Measurements from ENCODE around the gene IFNG-AS1. TPM values are rescaled to one million over a fixed set of nuclear protein-coding genes. Genes with fewer than 3 reads are reported as not detected.
A peak's percentile ranks its signal among the peaks of the same experiment; 100 is the strongest.

Gene IFNG-AS1
- total and polyA plus RNA-seq, 4 donors = 0.42 to 0.54 TPM; not detected in 2

DNA sequence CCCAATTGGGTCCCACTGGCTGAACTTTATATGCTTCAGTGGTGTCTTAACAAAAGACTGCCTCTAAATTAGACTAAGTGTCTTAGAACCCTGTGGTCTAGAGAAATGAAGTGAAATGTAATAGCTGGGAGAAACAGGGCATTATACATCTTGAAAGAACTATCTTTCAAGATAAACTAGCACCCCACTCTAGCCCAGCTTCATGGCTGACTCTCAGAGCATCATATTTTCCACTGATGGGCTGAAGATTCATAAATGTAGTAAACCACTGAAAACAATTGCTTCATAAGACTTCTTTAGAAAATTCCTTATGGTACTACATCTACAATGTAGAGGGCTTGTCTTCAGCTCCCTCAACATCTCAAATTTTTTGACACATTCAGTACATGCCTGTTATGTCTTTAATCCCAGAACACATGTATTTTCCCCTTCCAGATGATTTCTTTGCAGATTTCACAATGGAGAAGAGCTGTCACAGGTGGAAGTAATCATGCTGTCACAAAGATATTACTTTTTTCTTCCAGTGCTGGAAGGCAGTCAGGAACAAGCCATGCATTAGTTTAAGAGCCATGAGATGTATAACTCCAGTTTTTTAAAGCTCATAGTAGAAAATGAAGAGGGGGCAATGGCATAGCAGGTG lies 48.5 kb downstream of the IFNG-AS1 start:
- Histone ChIP-seq H3K36me3 (ENCODE audit: control insufficient read depth in 1 of 2, insufficient read depth in 2 of 2, low read length in 1 of 2) (no peaks in the 10 kb centered on the region), H3K27ac (ENCODE audit: low read depth in 1 of 2, low read length in 2 of 2) (no peak overlapping the region), H3K4me3 (ENCODE audit: low read length in 2 of 2) (no peak overlapping the region), H3K4me1 (ENCODE audit: control insufficient read depth in 1 of 2, insufficient read depth in 2 of 2, low read length in 2 of 2) (no peaks in the 10 kb centered on the region), H3K9me3 (ENCODE audit: control insufficient read depth, low read length) (no peaks in the 10 kb centered on the region), H3K27me3 (ENCODE audit: control insufficient read depth in 1 of 2, insufficient read depth in 2 of 2, low read length in 1 of 2) (no peaks in the 10 kb centered on the region)
- ATAC-seq (ENCODE audit: low FRiP score) (no peak), DNase-seq (no peak)
- intact Hi-C loops (cut with DNase I) = no loop called here

DNA sequence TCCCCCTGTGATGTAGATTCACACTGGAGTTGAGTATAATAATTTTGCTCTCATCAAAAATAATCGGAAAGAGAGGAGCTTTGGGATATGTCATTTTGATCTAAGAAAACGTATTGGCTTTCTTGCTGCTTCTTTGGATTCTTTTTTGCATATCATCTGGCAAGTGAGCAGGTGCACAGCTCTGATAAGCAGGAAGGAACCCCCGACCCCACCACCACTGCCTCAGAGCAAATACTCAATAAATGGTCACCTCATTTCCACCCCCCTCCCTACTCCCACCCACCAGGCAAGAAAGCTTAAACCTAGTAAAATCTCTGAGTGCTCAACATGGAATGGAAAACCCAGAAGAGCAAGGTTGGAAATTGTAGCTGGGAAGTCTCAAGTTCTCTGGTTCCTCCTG lies 49.4 kb downstream of the IFNG-AS1 start:
- 69 to 72% methylated on average over 3 of the region's 3 CpGs for WGBS, 2 donors
- no peak for DNase-seq
- Histone ChIP-seq H3K27me3 (ENCODE audit: control insufficient read depth in 1 of 2, insufficient read depth in 2 of 2, low read length in 1 of 2) (no peaks in the 10 kb centered on the region), H3K4me1 (ENCODE audit: control insufficient read depth in 1 of 2, insufficient read depth in 2 of 2, low read length in 2 of 2) (no peaks in the 10 kb centered on the region), H3K27ac (ENCODE audit: low read depth in 1 of 2, low read length in 2 of 2) (no peak overlapping the region), H3K4me3 (ENCODE audit: low read length in 2 of 2) (no peak overlapping the region), H3K9me3 (ENCODE audit: control insufficient read depth, low read length) (no peaks in the 10 kb centered on the region), H3K36me3 (ENCODE audit: control insufficient read depth in 1 of 2, insufficient read depth in 2 of 2, low read length in 1 of 2) (no peaks in the 10 kb centered on the region)
- no peak for ATAC-seq (ENCODE audit: low FRiP score)
- intact Hi-C loops (cut with DNase I) = no loop called here

DNA sequence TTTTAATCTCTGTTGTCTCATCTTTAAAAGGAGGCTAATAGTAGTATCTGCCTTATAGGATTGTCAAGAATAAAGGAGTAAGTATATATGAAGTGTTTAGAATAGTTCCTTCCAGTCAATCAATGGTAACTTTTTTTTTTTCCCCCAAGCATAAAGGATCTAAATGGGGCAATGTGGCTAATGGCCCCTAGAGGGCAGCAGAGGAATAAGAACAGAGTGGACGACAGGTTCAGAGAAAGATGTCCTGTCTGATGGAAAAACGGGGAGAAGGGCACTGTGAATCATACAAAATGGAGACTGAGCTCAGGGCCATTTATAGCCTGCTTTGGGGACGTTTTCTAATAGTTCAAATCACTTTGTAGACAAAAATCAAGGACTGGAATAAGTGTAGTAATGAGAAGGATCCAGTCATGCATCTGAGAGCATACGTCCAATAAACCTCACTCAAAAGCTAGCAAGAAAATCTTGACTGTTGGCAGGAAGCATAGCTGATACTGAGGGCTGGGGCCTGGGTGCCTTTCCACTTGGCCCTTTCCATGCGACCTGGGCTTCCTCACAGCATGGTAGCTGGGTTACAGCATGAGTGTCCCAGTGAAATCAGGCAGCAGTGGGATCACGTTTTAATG lies 51.3 kb downstream of the IFNG-AS1 start:
- Histone ChIP-seq H3K4me3 (ENCODE audit: low read length in 2 of 2) (no peak overlapping the region), H3K27ac (ENCODE audit: low read depth in 1 of 2, low read length in 2 of 2) (no peak overlapping the region), H3K9me3 (ENCODE audit: control insufficient read depth, low read length) (no peaks in the 10 kb centered on the region), H3K36me3 (ENCODE audit: control insufficient read depth in 1 of 2, insufficient read depth in 2 of 2, low read length in 1 of 2) (no peaks in the 10 kb centered on the region), H3K27me3 (ENCODE audit: control insufficient read depth in 1 of 2, insufficient read depth in 2 of 2, low read length in 1 of 2) (no peaks in the 10 kb centered on the region), H3K4me1 (ENCODE audit: control insufficient read depth in 1 of 2, insufficient read depth in 2 of 2, low read length in 2 of 2) (no peaks in the 10 kb centered on the region)
- intact Hi-C loops (cut with DNase I) = loop anchor here in 1 of 2 donors (2.0 kb wide), 1 partner anchor 276 kb away; no protein-coding TSS in a partner anchor
- DNase-seq (peak; percentile 61 to 69), ATAC-seq (ENCODE audit: low FRiP score) (peak; percentile 71)
- 19 to 24% methylated on average over 6 of the region's 6 CpGs for WGBS, 2 donors

DNA sequence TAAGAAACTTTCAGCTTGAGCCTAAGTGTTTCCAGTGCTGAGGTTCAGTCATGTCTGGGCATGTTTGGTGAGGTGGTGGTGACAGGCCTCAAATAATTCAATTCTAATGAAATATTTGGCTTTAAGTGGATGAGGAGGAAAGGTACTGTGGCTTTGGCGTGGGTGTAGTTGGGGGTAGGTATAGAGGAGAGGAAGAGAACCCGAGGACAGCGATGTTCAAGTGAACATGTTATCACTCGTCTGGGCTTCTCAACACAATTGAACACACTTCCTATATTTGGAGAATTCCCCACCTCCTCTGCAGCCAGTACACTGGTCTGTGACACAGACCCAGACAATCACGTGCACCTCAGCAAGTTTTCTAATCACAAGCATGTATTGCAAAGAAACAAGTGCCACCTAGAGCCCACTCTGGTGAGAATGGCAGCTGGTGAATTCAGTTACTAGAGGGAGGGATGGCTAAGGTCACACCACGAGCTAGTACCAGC lies 53.0 kb downstream of the IFNG-AS1 start:
- no peaks in the 10 kb centered on the region for H3K4me1 ChIP-seq (ENCODE audit: control insufficient read depth in 1 of 2, insufficient read depth in 2 of 2, low read length in 2 of 2)
- no peaks in the 10 kb centered on the region for H3K27me3 ChIP-seq (ENCODE audit: control insufficient read depth in 1 of 2, insufficient read depth in 2 of 2, low read length in 1 of 2)
- WGBS, 2 donors = 67 to 78% methylated on average over 6 of the region's 6 CpGs
- DNase-seq = no peak
- no peak overlapping the region for H3K4me3 ChIP-seq (ENCODE audit: low read length in 2 of 2)
- intact Hi-C loops (cut with DNase I) = no loop called here
- H3K36me3 ChIP-seq (ENCODE audit: control insufficient read depth in 1 of 2, insufficient read depth in 2 of 2, low read length in 1 of 2) = no peaks in the 10 kb centered on the region
- ATAC-seq (ENCODE audit: low FRiP score) = no peak
- no peaks in the 10 kb centered on the region for H3K9me3 ChIP-seq (ENCODE audit: control insufficient read depth, low read length)
- H3K27ac ChIP-seq (ENCODE audit: low read depth in 1 of 2, low read length in 2 of 2) = no peak overlapping the region

DNA sequence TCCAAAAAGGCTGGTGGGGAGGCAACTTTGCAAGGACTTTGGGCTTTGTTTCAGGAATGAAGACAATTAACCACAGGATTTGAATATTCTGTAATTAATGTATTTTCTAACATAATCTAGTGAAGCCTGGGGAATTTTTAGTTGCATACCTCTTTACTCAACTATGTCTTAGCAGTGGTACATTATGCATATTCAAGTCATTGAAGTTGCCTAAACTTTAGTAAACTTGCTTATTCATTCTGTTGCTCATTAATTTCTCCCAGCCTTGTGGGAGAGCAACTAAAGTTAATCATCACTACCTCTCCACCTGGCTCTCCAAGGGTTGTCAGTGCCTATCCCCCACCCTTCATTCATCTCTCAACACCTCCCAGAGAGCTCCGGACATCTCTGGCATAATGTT lies 54.2 kb downstream of the IFNG-AS1 start:
- intact Hi-C loops (cut with DNase I) = no loop called here
- DNase-seq = no peak
- WGBS, 2 donors = 82 to 88% methylated on average over 1 of the region's 1 CpG

DNA sequence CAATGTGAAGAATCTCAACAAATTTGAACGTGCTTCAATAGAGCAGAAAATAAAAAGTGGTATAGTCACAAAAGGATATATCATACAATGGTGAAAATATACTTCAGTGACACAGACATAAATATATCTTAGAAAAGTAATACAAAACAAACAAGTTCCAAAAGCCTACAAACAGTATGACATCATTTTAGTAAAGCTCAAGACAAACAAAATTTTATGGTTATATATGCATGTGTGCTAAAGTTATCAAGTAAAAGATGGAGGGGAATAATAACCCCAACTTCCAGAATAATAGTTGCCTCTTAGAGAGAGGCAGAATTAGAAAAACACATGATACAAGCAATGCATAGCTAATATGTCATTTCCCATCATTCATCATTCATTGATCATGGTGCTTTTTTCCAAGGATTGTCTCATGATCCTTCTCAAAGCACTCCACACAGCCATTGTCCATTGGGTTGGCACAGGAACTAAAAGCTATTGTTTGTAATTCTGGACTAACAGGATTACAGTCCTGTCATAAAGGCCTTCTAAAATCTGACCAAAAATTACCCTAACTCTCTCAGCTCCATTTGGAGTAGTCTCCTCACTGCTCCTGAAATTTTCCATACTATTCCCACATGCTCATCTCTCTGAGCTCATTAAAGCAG lies 59.5 kb downstream of the IFNG-AS1 start:
- 69 to 82% methylated on average over 1 of the region's 1 CpG for WGBS, 2 donors
- no peak overlapping the region for H3K4me3 ChIP-seq (ENCODE audit: low read length in 2 of 2)
- no peaks in the 10 kb centered on the region for H3K9me3 ChIP-seq (ENCODE audit: control insufficient read depth, low read length)
- H3K27ac ChIP-seq (ENCODE audit: low read depth in 1 of 2, low read length in 2 of 2) = no peak overlapping the region
- DNase-seq = no peak
- H3K36me3 ChIP-seq (ENCODE audit: control insufficient read depth in 1 of 2, insufficient read depth in 2 of 2, low read length in 1 of 2) = no peaks in the 10 kb centered on the region
- ATAC-seq (ENCODE audit: low FRiP score) = no peak
- H3K4me1 ChIP-seq (ENCODE audit: control insufficient read depth in 1 of 2, insufficient read depth in 2 of 2, low read length in 2 of 2) = no peaks in the 10 kb centered on the region
- H3K27me3 ChIP-seq (ENCODE audit: control insufficient read depth in 1 of 2, insufficient read depth in 2 of 2, low read length in 1 of 2) = no peaks in the 10 kb centered on the region
- intact Hi-C loops (cut with DNase I) = no loop called here

More for the DNA sequence above, 54.2 kb downstream of the IFNG-AS1 start:
- no peak overlapping the region for H3K27ac ChIP-seq (ENCODE audit: low read depth in 1 of 2, low read length in 2 of 2)
- H3K4me3 ChIP-seq (ENCODE audit: low read length in 2 of 2) = no peak overlapping the region
- no peaks in the 10 kb centered on the region for H3K27me3 ChIP-seq (ENCODE audit: control insufficient read depth in 1 of 2, insufficient read depth in 2 of 2, low read length in 1 of 2)
- H3K9me3 ChIP-seq (ENCODE audit: control insufficient read depth, low read length) = no peaks in the 10 kb centered on the region
- H3K36me3 ChIP-seq (ENCODE audit: control insufficient read depth in 1 of 2, insufficient read depth in 2 of 2, low read length in 1 of 2) = no peaks in the 10 kb centered on the region
- ATAC-seq (ENCODE audit: low FRiP score) = no peak
- H3K4me1 ChIP-seq (ENCODE audit: control insufficient read depth in 1 of 2, insufficient read depth in 2 of 2, low read length in 2 of 2) = no peaks in the 10 kb centered on the region

DNA sequence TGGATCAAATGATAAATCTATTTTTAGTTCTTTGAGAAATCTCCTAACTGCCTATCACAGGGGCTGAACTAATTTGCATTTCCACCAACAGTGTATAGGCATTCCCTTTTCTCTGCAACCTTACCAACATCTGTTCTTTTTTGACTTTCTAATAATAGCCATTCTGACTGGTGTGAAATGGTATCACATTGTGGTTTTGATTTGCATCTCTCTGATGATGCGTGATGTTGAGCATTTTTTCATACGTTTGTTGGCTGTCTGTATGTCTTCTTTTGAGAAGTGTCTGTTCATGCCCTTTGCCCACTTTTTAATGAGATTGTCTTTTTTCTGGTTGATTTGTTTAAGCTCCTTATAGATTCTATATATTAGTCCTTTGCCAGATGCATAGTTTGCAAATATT lies 67.1 kb downstream of the IFNG-AS1 start:
- no peak for ATAC-seq (ENCODE audit: low FRiP score)
- 79 to 86% methylated on average over 2 of the region's 2 CpGs for WGBS, 2 donors
- intact Hi-C loops (cut with DNase I) = no loop called here
- Histone ChIP-seq H3K27ac (ENCODE audit: low read depth in 1 of 2, low read length in 2 of 2) (no peak overlapping the region), H3K4me1 (ENCODE audit: control insufficient read depth in 1 of 2, insufficient read depth in 2 of 2, low read length in 2 of 2) (no peaks in the 10 kb centered on the region), H3K36me3 (ENCODE audit: control insufficient read depth in 1 of 2, insufficient read depth in 2 of 2, low read length in 1 of 2) (no peaks in the 10 kb centered on the region), H3K27me3 (ENCODE audit: control insufficient read depth in 1 of 2, insufficient read depth in 2 of 2, low read length in 1 of 2) (no peaks in the 10 kb centered on the region), H3K4me3 (ENCODE audit: low read length in 2 of 2) (no peak overlapping the region), H3K9me3 (ENCODE audit: control insufficient read depth, low read length) (no peaks in the 10 kb centered on the region)
- no peak for DNase-seq

DNA sequence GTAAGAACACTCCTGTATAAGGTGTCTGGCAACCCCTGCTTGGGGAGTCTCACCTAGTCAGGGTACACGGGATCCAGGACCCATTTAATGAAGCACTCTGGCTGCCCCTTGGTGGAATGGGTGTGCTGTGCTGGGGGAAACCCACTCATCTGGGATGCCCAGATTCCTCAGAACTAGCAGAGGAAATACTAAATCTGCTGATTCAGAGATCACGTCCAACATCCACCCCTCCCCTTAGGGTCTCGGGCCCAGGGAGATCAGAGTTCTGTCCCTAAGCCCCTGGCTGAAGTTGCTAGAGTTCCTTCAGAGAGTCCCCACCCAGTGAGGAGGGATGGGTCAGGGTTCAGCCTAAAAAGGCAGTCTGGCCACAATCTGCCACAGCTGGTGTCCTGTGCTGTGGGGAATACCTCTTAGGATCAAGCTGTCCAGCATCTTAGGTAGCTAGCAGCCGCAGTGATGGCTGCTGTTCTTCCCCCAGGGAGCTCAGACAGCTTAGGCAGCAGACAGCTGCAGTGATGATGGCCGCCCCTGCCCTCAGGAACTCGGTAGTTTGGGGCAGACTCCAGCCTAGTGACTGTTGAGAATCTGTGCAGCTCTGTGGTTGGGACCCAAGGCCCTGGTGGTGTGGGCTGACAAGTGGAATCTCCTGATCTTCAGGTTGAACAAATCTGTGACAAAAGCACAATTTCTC lies 74.8 kb downstream of the IFNG-AS1 start:
- Histone ChIP-seq H3K27me3 (ENCODE audit: control insufficient read depth in 1 of 2, insufficient read depth in 2 of 2, low read length in 1 of 2) (no peaks in the 10 kb centered on the region), H3K36me3 (ENCODE audit: control insufficient read depth in 1 of 2, insufficient read depth in 2 of 2, low read length in 1 of 2) (no peaks in the 10 kb centered on the region), H3K27ac (ENCODE audit: low read depth in 1 of 2, low read length in 2 of 2) (no peak overlapping the region), H3K4me1 (ENCODE audit: control insufficient read depth in 1 of 2, insufficient read depth in 2 of 2, low read length in 2 of 2) (no peaks in the 10 kb centered on the region), H3K9me3 (ENCODE audit: control insufficient read depth, low read length) (no peaks in the 10 kb centered on the region), H3K4me3 (ENCODE audit: low read length in 2 of 2) (no peak overlapping the region)
- ATAC-seq (ENCODE audit: low FRiP score) = no peak
- no peak for DNase-seq
- 72 to 77% methylated on average over 6 of the region's 6 CpGs for WGBS, 2 donors
- intact Hi-C loops (cut with DNase I) = no loop called here

Data from aorta (tissue), 5 donors.